BE2C (cell line): ENCODE data around the gene DNTTIP2.
"Not testable (repeated sequence)": the region's sequence is repeated elsewhere in the genome, so short reads cannot be mapped to it uniquely, and the experiment has no call there.

ENCODE experiments used
- DNase-seq: peaks from one replicate; pipeline ENCODE4 v3.0.0-alpha.2; 2020
- H3K27me3 ChIP-seq: fragments of 250-450 bp; sonication (Bioruptor Pico); 2 replicates; pipeline ENCODE4 v1.5.1; 2020; ENCODE audit warnings: mild to moderate bottlenecking
- H3K36me3 ChIP-seq: fragments of 250-450 bp; sonication (Bioruptor Pico); 2 replicates; pipeline ENCODE4 v1.5.1; 2020; ENCODE audit warnings: mild to moderate bottlenecking
- H3K4me1 ChIP-seq: fragments of 250-450 bp; sonication (Bioruptor Pico); 2 replicates; pipeline ENCODE4 v1.5.1; 2020
- H3K4me3 ChIP-seq: 2 replicates; pipeline ENCODE4 v1.5.1; 2011; ENCODE audit warnings: low read depth, low read length
- H3K9me3 ChIP-seq: fragments of 250-450 bp; sonication (Bioruptor Pico); 2 replicates; pipeline ENCODE4 v1.5.1; 2020
- CTCF ChIP-seq: IDR thresholded peaks from 2 replicates; pipeline ENCODE4 v1.5.1; 2012; ENCODE audit warnings: mild to moderate bottlenecking, low read depth, low read length

Gene DNTTIP2

GRCh38 chr1:93841771-93842170 is 37.2 kb downstream of the DNTTIP2 start:
- TF ChIP-seq CTCF, result no peak
- H3K9me3 ChIP-seq, result no peaks in the 10 kb centered on the region
- no peak for DNase-seq
- no peaks in the 10 kb centered on the region for H3K27me3 ChIP-seq
- H3K36me3 ChIP-seq, result no peaks in the 10 kb centered on the region
- no peak overlapping the region for H3K4me3 ChIP-seq
- H3K4me1 ChIP-seq, result peaks cover 10% of the 10 kb centered on the region

- H3K4me3 ChIP-seq, result no peak overlapping the region
- TF ChIP-seq CTCF, result no peak
- H3K27me3 ChIP-seq, result no peaks in the 10 kb centered on the region
- H3K9me3 ChIP-seq, result no peaks in the 10 kb centered on the region
- H3K4me1 ChIP-seq, result peaks cover 10% of the 10 kb centered on the region
- DNase-seq, result no peak
- H3K36me3 ChIP-seq, result no peaks in the 10 kb centered on the region
Measured at GRCh38 chr1:93840956-93841482, 38.0 kb downstream of the DNTTIP2 start.

DNA sequence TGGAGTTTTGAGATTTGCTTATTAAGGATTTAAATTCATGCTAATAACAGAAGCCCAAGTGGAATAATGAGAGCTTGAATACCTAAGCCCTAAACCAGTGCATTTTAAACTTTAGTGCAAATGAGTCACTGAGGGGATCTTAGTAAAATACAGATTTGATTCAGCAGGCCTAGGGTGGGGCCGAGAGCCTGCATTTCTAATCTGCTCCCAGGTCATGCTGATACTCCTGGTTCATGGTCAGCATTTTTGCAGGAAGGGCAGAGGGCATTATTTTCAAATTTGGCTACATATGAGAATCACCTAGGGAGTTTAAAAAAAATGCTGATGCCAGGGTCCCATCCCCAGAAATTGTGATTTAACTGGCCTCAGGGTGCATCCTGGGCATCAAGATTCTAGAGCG is 39.3 kb downstream of the DNTTIP2 start:
- H3K27me3 ChIP-seq, result no peaks in the 10 kb centered on the region
- no peaks in the 10 kb centered on the region for H3K9me3 ChIP-seq
- TF ChIP-seq CTCF, result no peak
- no peaks in the 10 kb centered on the region for H3K36me3 ChIP-seq
- H3K4me1 ChIP-seq, result peaks cover 5% of the 10 kb centered on the region; the same call in 1 of the 2 replicates
- H3K4me3 ChIP-seq, result no peak overlapping the region
- no peak for DNase-seq

GRCh38 chr1:93839307-93839706 is 39.7 kb downstream of the DNTTIP2 start:
- no peak for DNase-seq
- no peak for TF ChIP-seq CTCF
- Histone ChIP-seq H3K4me3 (no peak overlapping the region), H3K9me3 (no peaks in the 10 kb centered on the region), H3K27me3 (no peaks in the 10 kb centered on the region), H3K4me1 (peaks cover 3% of the 10 kb centered on the region; the same call in 1 of the 2 replicates), H3K36me3 (no peaks in the 10 kb centered on the region)

- no peaks in the 10 kb centered on the region for H3K4me1 ChIP-seq
- H3K36me3 ChIP-seq, result no peaks in the 10 kb centered on the region
- no peaks in the 10 kb centered on the region for H3K9me3 ChIP-seq
- no peak overlapping the region for H3K4me3 ChIP-seq
- H3K27me3 ChIP-seq, result no peaks in the 10 kb centered on the region
- TF ChIP-seq CTCF, result no peak
- DNase-seq, result no peak
Measured at GRCh38 chr1:93837961-93838360, 41.0 kb downstream of the DNTTIP2 start.

GRCh38 chr1:93833293-93833692 is 45.7 kb downstream of the DNTTIP2 start:
- not testable (repeated sequence) for H3K9me3 ChIP-seq, H3K4me1 ChIP-seq, H3K36me3 ChIP-seq, H3K4me3 ChIP-seq, H3K27me3 ChIP-seq
- peak; percentile 20 for DNase-seq

GRCh38 chr1:93829061-93829460 is 49.9 kb downstream of the DNTTIP2 start:
- H3K36me3 ChIP-seq, result no peaks in the 10 kb centered on the region
- no peak for TF ChIP-seq CTCF
- peaks cover 6% of the 10 kb centered on the region for H3K4me1 ChIP-seq
- H3K4me3 ChIP-seq, result no peak overlapping the region
- no peaks in the 10 kb centered on the region for H3K27me3 ChIP-seq
- no peak for DNase-seq
- H3K9me3 ChIP-seq, result no peaks in the 10 kb centered on the region
